RPMI7951 (cell line): ENCODE measurements around the gene KRT76. TPM values are rescaled to one million over a fixed set of nuclear protein-coding genes. Genes with fewer than 3 reads are reported as not detected.
"Not testable (repeated sequence)": the region's sequence is repeated elsewhere in the genome, so short reads cannot be mapped to it uniquely, and the experiment has no call there.

ENCODE experiments used
- DNase-seq: peaks from one replicate; pipeline ENCODE4 v3.0.0-alpha.2; 2012; ENCODE audit warnings: low read depth
- total RNA-seq: library from RNA; depleted of rRNA; stranded (reverse); fragments of >200 nt; shearing (Covaris generic); gene quantifications from 2 replicates; pipeline ENCODE4 v1.2.3, GENCODE V29; 2014

KRT76 gene
- total RNA-seq, 1 experiment from 2014 or later = not detected

- DNase-seq = no peak
These were observed 20.4 kb upstream of the KRT76 start for GRCh38 chr12:52797529-52797894.

GRCh38 chr12:52796839-52797528 is 19.8 kb upstream of the KRT76 start:
- no peak for DNase-seq

- DNase-seq = no peak
These were observed 19.3 kb upstream of the KRT76 start for GRCh38 chr12:52796429-52796794.

GRCh38 chr12:52795694-52796428 is 18.7 kb upstream of the KRT76 start, which contains the start of gene KRT3:
TSS of gene KRT3 (minus strand) at chr12:52796117. CDS start at chr12:52796042, 75 bp downstream.
- DNase-seq = no peak

GRCh38 chr12:52795332-52795674 is 18.2 kb upstream of the KRT76 start:
- DNase-seq = not testable (repeated sequence)

GRCh38 chr12:52794479-52795331 is 17.6 kb upstream of the KRT76 start:
- peak; percentile 75 for DNase-seq

- DNase-seq = no peak
These were observed 15.3 kb upstream of the KRT76 start for GRCh38 chr12:52792185-52793029.

GRCh38 chr12:52791271-52792184 is 14.4 kb upstream of the KRT76 start:
- peak; percentile 63 for DNase-seq

- no peak for DNase-seq
These were observed 13.5 kb upstream of the KRT76 start for GRCh38 chr12:52790427-52791270.

- DNase-seq = no peak
These were observed 12.7 kb upstream of the KRT76 start for GRCh38 chr12:52789637-52790426.

GRCh38 chr12:52788876-52789636 is 11.9 kb upstream of the KRT76 start:
- DNase-seq = no peak

- no peak for DNase-seq
These were observed 11.2 kb upstream of the KRT76 start for GRCh38 chr12:52788192-52788875.

GRCh38 chr12:52787324-52788191 is 10.4 kb upstream of the KRT76 start:
- no peak for DNase-seq

GRCh38 chr12:52784909-52785308 is 7.8 kb upstream of the KRT76 start:
- no peak for DNase-seq

- DNase-seq = no peak
These were observed 6.6 kb upstream of the KRT76 start for GRCh38 chr12:52783563-52784316.

- no peak for DNase-seq
These were observed 5.4 kb upstream of the KRT76 start for GRCh38 chr12:52782502-52782901.
